Ishikawa (cell line): ENCODE measurements around the gene CFL2.

Source experiments
- CEBPB ChIP-seq: IDR thresholded peaks from 2 replicates; pipeline ENCODE4 v1.6.1; 2012
- CREB1 ChIP-seq: IDR thresholded peaks from 2 replicates; pipeline ENCODE4 v1.6.1; 2012; ENCODE audit warnings: low read depth
- EGR1 ChIP-seq: IDR thresholded peaks from 2 replicates; pipeline ENCODE4 v1.6.1; 2012
- EP300 ChIP-seq: IDR thresholded peaks from 2 replicates; pipeline ENCODE4 v1.6.1; 2012; ENCODE audit warnings: borderline replicate concordance
- FOXM1 ChIP-seq: IDR thresholded peaks from 2 replicates; pipeline ENCODE4 v1.6.1; 2012; ENCODE audit warnings: low read depth, borderline replicate concordance
- NFIC ChIP-seq: IDR thresholded peaks from 2 replicates; pipeline ENCODE4 v1.6.1; 2012
- RAD21 ChIP-seq: IDR thresholded peaks from 2 replicates; pipeline ENCODE4 v1.6.1; 2012; ENCODE audit warnings: low read depth
- TAF1 ChIP-seq: IDR thresholded peaks from 2 replicates; pipeline ENCODE4 v1.6.1; 2012; ENCODE audit warnings: low read depth, mild to moderate bottlenecking
- TCF12 ChIP-seq: IDR thresholded peaks from 2 replicates; pipeline ENCODE4 v1.6.1; 2012; ENCODE audit warnings: low read depth
- TEAD4 ChIP-seq: IDR thresholded peaks from 2 replicates; pipeline ENCODE4 v1.6.1; 2012
- YY1 ChIP-seq: IDR thresholded peaks from 2 replicates; pipeline ENCODE4 v1.6.1; 2012; ENCODE audit warnings: low read depth
- ZBTB7A ChIP-seq: IDR thresholded peaks from 2 replicates; pipeline ENCODE4 v1.6.1; 2012; ENCODE audit warnings: low read depth
- TF ChIP-seq, protein P1 (sequence below): IDR thresholded peaks from 2 replicates; pipeline ENCODE4 v1.6.1; 2012
- TF ChIP-seq, protein P2 (sequence below): IDR thresholded peaks from 2 replicates; pipeline ENCODE4 v1.6.1; 2012; ENCODE audit warnings: low read depth, mild to moderate bottlenecking
- TF ChIP-seq, protein P3 (sequence below): IDR thresholded peaks from 2 replicates; pipeline ENCODE4 v1.6.1; 2012

Gene CFL2

DNA sequence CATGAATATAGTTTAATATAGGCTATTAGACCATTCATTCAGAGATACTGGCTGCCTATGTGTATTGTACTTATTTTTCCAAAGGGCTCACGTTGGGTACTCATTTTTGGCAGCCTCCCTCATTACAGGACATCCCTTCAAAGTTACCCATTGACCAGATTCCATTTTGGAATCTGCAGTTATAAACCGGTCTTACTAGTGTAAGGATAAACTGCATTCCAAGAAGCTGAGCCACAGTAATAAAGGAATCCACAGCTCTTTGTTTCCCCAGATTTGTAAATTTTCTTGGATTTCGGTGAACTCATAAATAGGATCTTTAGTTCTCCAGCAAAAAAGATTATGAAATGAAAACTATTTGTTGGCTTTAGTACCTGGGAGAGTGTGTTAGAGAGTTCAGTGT, 18.9 kb upstream of the CFL2 start:
- TF ChIP-seq CEBPB (no peak), RAD21 (no peak), FOXM1 (no peak), EP300 (peak; percentile 66; the same call in 1 of the 2 replicates), NFIC (peak; percentile 64), EGR1 (no peak), TEAD4 (peak; percentile 87), TAF1 (no peak), CREB1 (no peak), ZBTB7A (no peak), YY1 (no peak), TCF12 (peak; percentile 50; the same call in 1 of the 2 replicates)
- TF ChIP-seq, protein P1, sequence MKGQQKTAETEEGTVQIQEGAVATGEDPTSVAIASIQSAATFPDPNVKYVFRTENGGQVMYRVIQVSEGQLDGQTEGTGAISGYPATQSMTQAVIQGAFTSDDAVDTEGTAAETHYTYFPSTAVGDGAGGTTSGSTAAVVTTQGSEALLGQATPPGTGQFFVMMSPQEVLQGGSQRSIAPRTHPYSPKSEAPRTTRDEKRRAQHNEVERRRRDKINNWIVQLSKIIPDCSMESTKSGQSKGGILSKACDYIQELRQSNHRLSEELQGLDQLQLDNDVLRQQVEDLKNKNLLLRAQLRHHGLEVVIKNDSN: no peak
- TF ChIP-seq, protein P2, sequence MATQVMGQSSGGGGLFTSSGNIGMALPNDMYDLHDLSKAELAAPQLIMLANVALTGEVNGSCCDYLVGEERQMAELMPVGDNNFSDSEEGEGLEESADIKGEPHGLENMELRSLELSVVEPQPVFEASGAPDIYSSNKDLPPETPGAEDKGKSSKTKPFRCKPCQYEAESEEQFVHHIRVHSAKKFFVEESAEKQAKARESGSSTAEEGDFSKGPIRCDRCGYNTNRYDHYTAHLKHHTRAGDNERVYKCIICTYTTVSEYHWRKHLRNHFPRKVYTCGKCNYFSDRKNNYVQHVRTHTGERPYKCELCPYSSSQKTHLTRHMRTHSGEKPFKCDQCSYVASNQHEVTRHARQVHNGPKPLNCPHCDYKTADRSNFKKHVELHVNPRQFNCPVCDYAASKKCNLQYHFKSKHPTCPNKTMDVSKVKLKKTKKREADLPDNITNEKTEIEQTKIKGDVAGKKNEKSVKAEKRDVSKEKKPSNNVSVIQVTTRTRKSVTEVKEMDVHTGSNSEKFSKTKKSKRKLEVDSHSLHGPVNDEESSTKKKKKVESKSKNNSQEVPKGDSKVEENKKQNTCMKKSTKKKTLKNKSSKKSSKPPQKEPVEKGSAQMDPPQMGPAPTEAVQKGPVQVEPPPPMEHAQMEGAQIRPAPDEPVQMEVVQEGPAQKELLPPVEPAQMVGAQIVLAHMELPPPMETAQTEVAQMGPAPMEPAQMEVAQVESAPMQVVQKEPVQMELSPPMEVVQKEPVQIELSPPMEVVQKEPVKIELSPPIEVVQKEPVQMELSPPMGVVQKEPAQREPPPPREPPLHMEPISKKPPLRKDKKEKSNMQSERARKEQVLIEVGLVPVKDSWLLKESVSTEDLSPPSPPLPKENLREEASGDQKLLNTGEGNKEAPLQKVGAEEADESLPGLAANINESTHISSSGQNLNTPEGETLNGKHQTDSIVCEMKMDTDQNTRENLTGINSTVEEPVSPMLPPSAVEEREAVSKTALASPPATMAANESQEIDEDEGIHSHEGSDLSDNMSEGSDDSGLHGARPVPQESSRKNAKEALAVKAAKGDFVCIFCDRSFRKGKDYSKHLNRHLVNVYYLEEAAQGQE: no peak
- TF ChIP-seq, protein P3, sequence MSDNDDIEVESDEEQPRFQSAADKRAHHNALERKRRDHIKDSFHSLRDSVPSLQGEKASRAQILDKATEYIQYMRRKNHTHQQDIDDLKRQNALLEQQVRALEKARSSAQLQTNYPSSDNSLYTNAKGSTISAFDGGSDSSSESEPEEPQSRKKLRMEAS: peak; percentile 12; the same call in 1 of the 2 replicates

DNA sequence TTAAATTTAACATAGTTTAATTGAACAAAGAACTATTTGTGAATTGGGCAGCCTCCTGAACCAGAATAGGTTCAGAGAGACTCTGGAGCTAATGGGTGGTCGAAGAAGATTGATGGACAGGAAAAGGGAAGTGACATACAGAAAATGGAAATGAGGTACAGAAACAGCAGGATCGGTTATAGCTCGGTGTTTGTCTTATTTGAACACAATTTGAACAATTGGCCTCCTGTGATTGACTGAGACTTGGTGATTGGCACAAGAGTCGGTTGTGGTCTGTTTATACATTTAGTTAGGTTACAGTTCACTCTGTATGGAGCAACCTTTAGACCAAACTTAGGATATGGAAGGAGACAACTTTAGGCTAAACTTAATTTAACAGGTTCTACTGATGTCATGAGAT, 18.4 kb upstream of the CFL2 start:
- TF ChIP-seq FOXM1: no peak
- TF ChIP-seq, protein P3: no peak
- TF ChIP-seq YY1: no peak
- no peak for TF ChIP-seq TCF12
- no peak for TF ChIP-seq RAD21
- TF ChIP-seq, protein P2: no peak
- no peak for TF ChIP-seq TEAD4
- no peak for TF ChIP-seq EGR1
- no peak for TF ChIP-seq ZBTB7A
- no peak for TF ChIP-seq EP300
- TF ChIP-seq TAF1: no peak

DNA sequence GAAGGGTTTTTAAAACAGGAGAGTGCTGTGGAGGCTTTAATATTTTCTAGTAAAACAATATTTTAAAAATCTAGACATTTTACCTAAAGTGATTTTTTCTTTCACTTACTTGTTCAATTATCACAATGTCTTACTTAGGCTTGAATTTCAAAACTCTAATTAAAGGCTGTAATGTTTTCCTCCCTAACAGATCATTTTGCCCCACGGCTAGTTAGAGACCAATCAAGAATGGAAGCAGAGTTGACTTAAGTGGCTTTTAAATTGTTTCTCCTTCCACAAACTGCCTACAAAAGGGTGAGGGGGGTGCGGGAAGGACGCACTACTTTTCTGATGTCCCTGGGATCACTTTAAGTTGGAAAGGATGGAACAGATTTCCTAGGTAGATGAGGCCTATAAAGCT, 9.5 kb upstream of the CFL2 start:
- TF ChIP-seq CEBPB: no peak

DNA sequence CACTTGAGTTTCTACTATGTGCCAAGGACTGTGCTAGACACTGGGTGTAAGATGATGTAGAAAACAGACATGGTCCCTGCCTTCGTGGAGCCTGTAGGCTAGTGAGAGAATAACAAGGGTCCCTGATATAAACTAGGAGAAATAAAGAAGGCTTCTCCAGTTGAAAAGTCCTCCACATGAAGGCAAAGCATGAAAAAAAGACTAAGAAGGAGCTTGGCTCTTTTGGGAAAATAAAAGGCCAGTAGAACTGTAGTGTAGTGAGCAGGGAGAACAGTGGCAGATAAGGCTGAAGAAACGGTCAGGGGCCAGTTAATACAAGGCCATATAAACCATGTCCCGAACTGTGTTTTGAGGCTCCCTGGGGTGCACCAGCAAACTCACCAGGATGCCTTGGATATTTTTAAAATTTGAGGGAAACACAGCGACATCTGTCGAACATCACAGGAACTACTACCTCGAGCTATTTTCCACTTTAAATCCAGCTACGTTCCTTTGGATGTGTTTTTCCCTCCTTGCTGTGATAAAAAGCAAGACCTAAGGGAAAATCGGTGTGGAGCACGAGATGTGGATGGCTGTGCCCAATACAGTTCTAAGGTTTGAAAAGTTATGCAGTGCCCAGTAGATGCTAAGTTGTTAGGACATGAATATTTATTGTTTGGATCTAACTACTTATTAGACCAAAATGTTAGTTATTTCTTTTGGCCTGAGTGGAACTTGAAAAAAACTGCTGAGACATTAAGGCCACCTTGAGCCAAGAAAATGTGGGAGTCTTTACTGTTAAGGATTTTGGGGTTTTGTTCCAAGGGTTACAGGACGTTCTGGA, 8.5 kb upstream of the CFL2 start:
- TF ChIP-seq EP300 (no peak), EGR1 (no peak), FOXM1 (peak; percentile 59; the same call in 1 of the 2 replicates), CEBPB (no peak), TCF12 (no peak), RAD21 (peak; percentile 86), TEAD4 (0 out of 2 replicates have a peak, but pooled peaks have one; percentile 30), ZBTB7A (no peak), YY1 (no peak), NFIC (no peak), TAF1 (no peak)
- TF ChIP-seq, protein P3: no peak
- TF ChIP-seq, protein P2: no peak
- TF ChIP-seq, protein P1: no peak
